ENCODE results near the gene SENP7. TPM values are rescaled to one million over a fixed set of nuclear protein-coding genes. Genes with fewer than 3 reads are reported as not detected.

Gene SENP7
- total and polyA plus RNA-seq, 11 donors = 5.3 to 12.0 (median 8.2) TPM

DNA sequence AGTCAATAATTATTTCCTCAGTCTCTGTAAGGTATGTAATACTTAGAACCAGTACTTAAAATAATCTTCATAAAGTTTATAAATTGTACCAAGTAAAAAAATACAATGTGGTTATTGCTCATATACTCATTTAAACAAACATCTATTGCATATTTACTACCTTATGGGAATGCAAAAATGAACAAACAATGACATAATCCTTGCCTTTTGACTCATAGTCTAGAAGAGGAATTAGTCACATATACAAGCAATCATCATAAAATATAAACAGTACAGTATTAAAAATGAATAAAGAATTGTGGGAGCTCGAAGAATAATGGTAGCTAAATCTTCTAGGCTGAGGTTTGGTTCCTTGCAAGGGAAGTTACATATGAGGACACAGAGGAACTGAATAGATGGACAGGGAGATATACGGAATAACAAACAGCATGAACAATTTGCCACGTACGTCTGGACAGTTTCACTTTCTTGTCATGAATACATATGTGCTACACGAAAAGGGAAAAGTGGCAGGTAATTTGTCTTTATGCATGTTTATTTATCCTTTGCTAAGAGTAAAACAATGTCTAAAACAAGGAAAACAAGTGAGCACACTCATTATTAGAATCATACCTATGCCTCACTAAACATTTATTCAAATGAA, 209.8 kb downstream of the SENP7 start:
- Histone ChIP-seq H3K36me3 (no peaks in the 10 kb centered on the region), H3K27ac (no peak overlapping the region), H3K4me3 (no peak overlapping the region), H3K9me3 (peaks cover 0 to 11% (median 2%) of the 10 kb centered on the region in 12 donors), H3K4me1 (no peaks in the 10 kb centered on the region), H3K27me3 (no peaks in the 10 kb centered on the region)
- intact Hi-C loops (cut with DNase I) = no loop called here
- 64 to 86% (median 75%) methylated on average over 5 of the region's 5 CpGs for WGBS, 4 donors
- DNase-seq = no peak
- ATAC-seq = no peak
- TF ChIP-seq, protein P1, sequence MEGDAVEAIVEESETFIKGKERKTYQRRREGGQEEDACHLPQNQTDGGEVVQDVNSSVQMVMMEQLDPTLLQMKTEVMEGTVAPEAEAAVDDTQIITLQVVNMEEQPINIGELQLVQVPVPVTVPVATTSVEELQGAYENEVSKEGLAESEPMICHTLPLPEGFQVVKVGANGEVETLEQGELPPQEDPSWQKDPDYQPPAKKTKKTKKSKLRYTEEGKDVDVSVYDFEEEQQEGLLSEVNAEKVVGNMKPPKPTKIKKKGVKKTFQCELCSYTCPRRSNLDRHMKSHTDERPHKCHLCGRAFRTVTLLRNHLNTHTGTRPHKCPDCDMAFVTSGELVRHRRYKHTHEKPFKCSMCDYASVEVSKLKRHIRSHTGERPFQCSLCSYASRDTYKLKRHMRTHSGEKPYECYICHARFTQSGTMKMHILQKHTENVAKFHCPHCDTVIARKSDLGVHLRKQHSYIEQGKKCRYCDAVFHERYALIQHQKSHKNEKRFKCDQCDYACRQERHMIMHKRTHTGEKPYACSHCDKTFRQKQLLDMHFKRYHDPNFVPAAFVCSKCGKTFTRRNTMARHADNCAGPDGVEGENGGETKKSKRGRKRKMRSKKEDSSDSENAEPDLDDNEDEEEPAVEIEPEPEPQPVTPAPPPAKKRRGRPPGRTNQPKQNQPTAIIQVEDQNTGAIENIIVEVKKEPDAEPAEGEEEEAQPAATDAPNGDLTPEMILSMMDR (IDR thresholded peaks at IDR 0.05) = no peak
- TF ChIP-seq POLR2A (IDR thresholded peaks at IDR 0.05) = no peak

DNA sequence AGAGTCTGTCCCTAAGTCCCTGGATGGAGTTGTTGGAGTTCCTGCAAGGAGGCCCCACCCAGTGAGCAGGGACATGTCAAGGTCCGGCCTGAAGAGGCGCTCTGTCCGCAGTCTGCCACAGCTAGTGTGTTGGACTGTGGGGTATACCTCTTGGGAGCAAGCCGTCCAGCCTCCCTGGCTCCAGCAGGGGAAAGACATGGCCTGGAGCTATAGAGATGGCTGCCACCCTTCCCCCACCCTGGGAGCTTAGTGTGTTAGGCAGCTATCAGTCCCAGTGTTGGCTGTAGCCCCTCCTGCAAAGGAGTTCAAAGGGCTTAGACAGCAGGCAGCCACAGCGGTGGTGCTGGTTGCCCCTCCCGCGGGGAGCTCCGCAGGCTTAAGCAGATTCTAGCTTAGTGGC, 212.9 kb downstream of the SENP7 start:
- WGBS, 4 donors = 62 to 95% (median 82%) methylated on average over 4 to 8 of the region's 8 CpGs
- H3K36me3 ChIP-seq = no peaks in the 10 kb centered on the region
- no peak overlapping the region for H3K27ac ChIP-seq
- H3K27me3 ChIP-seq = no peaks in the 10 kb centered on the region
- intact Hi-C loops (cut with DNase I) = no loop called here
- no peak for ATAC-seq
- H3K4me3 ChIP-seq = no peak overlapping the region
- no peak for DNase-seq
- peaks cover 0 to 10% (median 2%) of the 10 kb centered on the region in 12 donors for H3K9me3 ChIP-seq
- no peak for TF ChIP-seq POLR2A (IDR thresholded peaks at IDR 0.05)
- TF ChIP-seq, protein P1 (IDR thresholded peaks at IDR 0.05) = no peak
- no peaks in the 10 kb centered on the region for H3K4me1 ChIP-seq

DNA sequence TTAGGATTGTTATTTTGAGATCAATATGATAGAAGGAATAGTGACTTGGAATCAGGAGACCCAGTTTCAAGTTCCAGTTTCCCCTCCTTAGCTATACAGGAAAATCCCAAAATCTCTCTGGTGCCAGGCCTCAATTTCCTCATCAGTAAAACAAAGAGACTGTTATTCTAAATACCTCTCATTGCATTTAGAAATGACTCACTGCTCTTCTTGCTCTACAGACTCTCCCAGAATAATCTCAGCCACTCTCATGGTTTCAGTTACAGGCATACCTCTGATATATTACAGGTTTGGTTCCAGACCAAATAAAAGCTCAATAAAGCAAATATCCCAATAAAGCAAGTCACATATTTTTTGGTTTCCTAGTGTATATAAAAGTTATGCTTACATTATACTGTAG, 221.0 kb downstream of the SENP7 start:
- no peak for TF ChIP-seq POLR2A (IDR thresholded peaks at IDR 0.05)
- TF ChIP-seq, protein P1 (IDR thresholded peaks at IDR 0.05) = no peak

DNA sequence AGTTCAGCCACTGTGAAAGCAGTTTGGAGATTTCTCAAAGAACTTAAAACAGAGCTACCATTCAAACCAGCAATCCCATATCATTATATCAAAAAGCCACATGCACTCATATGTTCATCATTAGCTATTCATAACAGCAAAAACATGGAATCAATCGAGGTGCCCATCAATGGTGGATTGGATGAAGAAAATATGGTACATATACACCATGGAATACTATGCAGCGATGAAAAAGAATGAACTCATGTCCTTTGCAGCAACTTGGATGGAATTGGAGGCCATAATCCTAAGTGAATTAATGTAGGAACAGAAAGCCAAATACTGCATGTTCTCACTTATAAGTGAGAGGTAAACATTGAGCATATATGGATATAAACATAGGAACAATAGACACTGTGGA, 224.7 kb downstream of the SENP7 start:
- Histone ChIP-seq H3K4me1 (peaks cover 0 to 4% (median 0%) of the 10 kb centered on the region in 12 donors), H3K27me3 (no peaks in the 10 kb centered on the region), H3K4me3 (no peak overlapping the region), H3K9me3 (peaks cover 0 to 5% (median 0%) of the 10 kb centered on the region in 12 donors), H3K27ac (no peak overlapping the region), H3K36me3 (no peaks in the 10 kb centered on the region)
- TF ChIP-seq, protein P1 (IDR thresholded peaks at IDR 0.05) = no peak
- no peak for TF ChIP-seq POLR2A (IDR thresholded peaks at IDR 0.05)
- ATAC-seq (no peak), DNase-seq (no peak)
- 81 to 87% (median 82%) methylated on average over 2 of the region's 2 CpGs for WGBS, 4 donors
- intact Hi-C loops (cut with DNase I) = no loop called here

More for the DNA sequence above, 221.0 kb downstream of the SENP7 start:
- intact Hi-C loops (cut with DNase I) = no loop called here
- ATAC-seq (no peak), DNase-seq (no peak)
- no peak overlapping the region for H3K4me3 ChIP-seq
- peaks cover 0 to 4% (median 0%) of the 10 kb centered on the region in 12 donors for H3K4me1 ChIP-seq
- H3K9me3 ChIP-seq = peaks cover 0 to 15% (median 2%) of the 10 kb centered on the region in 12 donors
- H3K27me3 ChIP-seq = no peaks in the 10 kb centered on the region
- H3K27ac ChIP-seq = no peak overlapping the region
- no peaks in the 10 kb centered on the region for H3K36me3 ChIP-seq

All from heart left ventricle (tissue), 16 donors.